Stomach smooth muscle (tissue), 2 donors: ENCODE results near the gene CCDC78.
"Not testable (repeated sequence)": the region's sequence is repeated elsewhere in the genome, so short reads cannot be mapped to it uniquely, and the experiment has no call there.

Experiments
- H3K27ac ChIP-seq: one replicate; pipeline ENCODE4 v1.7.0; 2013; ENCODE audit warnings: mild to moderate bottlenecking, low read length, inconsistent platforms
- H3K27me3 ChIP-seq, 2 donors: one replicate each; pipeline ENCODE4 v1.7.0; 2013; ENCODE audit warnings: low read length in 2 of 2; ENCODE audit not compliant: insufficient read depth in 2 of 2, control insufficient read depth in 1 of 2
- H3K36me3 ChIP-seq, 2 donors: one replicate each; pipeline ENCODE4 v1.7.0; 2013; ENCODE audit warnings: low read length in 2 of 2; ENCODE audit not compliant: control insufficient read depth in 2 of 2, insufficient read depth in 2 of 2
- H3K4me1 ChIP-seq: one replicate; pipeline ENCODE4 v1.7.0; 2013; ENCODE audit warnings: low read length; ENCODE audit not compliant: control insufficient read depth, insufficient read depth
- H3K4me3 ChIP-seq, 2 donors: one replicate each; pipeline ENCODE4 v1.7.0; 2013; ENCODE audit warnings: low read length in 2 of 2
- H3K9ac ChIP-seq, 2 donors: one replicate each; pipeline ENCODE4 v1.7.0; 2013; ENCODE audit warnings: low read length in 2 of 2, mild to moderate bottlenecking in 1 of 2
- H3K9me3 ChIP-seq, 2 donors: one replicate each; pipeline ENCODE4 v1.7.0; 2013; ENCODE audit warnings: low read length in 2 of 2; ENCODE audit not compliant: control insufficient read depth in 2 of 2
- donor health status: healthy.
- donor health status: Pancreatic carcinoma.

The CCDC78 gene

DNA sequence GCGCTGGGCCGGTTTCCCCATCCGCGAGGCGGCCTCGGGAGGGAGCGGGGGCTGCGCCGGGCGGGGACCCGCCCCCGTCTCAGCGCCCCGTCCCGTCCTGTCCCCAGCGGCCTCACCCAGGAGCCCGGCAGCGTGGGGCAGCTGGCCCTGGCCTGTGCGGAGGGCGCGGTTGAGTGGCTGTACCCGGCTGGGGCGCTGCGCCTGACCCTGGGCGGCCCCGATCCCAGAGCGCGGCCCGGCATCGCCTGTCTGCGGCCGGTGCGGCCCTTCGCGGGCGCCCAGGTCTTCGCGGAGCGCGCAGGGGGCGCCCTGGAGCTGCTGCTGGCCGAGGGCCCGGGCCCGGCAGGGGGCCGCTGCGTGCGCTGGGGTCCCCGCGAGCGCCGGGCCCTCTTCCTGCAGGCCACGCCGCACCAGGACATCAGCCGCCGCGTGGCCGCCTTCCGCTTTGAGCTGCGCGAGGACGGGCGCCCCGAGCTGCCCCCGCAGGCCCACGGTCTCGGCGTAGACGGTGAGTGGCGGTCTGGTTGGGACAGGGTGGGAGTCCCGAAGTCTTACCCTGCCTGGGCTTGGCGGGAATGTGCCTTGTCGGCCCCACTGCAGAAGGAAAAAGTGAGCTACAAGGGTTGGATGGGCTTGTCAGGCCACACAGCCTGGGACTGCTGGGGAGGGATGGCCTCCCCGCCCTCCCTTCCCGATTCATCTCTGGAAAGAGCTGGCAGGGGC, 10.6 kb downstream of the CCDC78 start:
- H3K4me1 ChIP-seq: peaks cover 51% of the 10 kb centered on the region
- H3K4me3 ChIP-seq: peak overlapping the region; percentile 40 to 74
- no peaks in the 10 kb centered on the region for H3K9me3 ChIP-seq
- H3K36me3 ChIP-seq: no peaks in the 10 kb centered on the region
- H3K27me3 ChIP-seq: peaks cover 11 to 22% of the 10 kb centered on the region in 2 donors
- no peak overlapping the region for H3K27ac ChIP-seq
- H3K9ac ChIP-seq: peak overlapping the region; percentile 38 to 47

GRCh38 chr16:714558-715476, 11.4 kb downstream of the CCDC78 start, which contains the start of gene METRN:
TSS of gene METRN (plus strand) at chr16:715118. CDS start at chr16:715290, 172 bp downstream.
- Histone ChIP-seq H3K4me1 (peaks cover 48% of the 10 kb centered on the region), H3K27me3 (peaks cover 19 to 30% of the 10 kb centered on the region in 2 donors), H3K9ac (peak within 1 kb of the TSS; percentile 38 to 47), H3K9me3 (no peaks in the 10 kb centered on the region), H3K4me3 (peak within 1 kb of the TSS; percentile 40 to 74), H3K27ac (no peak within 1 kb of the TSS), H3K36me3 (no peaks in the 10 kb centered on the region)

GRCh38 chr16:714079-714478, 12.2 kb downstream of the CCDC78 start:
- Histone ChIP-seq H3K4me1 (peaks cover 44% of the 10 kb centered on the region), H3K9ac (no peak overlapping the region), H3K36me3 (no peaks in the 10 kb centered on the region), H3K9me3 (no peaks in the 10 kb centered on the region), H3K27ac (no peak overlapping the region), H3K27me3 (peaks cover 25 to 37% of the 10 kb centered on the region in 2 donors), H3K4me3 (no peak overlapping the region)

GRCh38 chr16:712740-713250, 13.4 kb downstream of the CCDC78 start:
- H3K9ac ChIP-seq, H3K36me3 ChIP-seq, H3K9me3 ChIP-seq, H3K4me3 ChIP-seq, H3K27ac ChIP-seq: not testable (repeated sequence)
- peaks cover 40% of the 10 kb centered on the region for H3K4me1 ChIP-seq
- peaks cover 38 to 49% of the 10 kb centered on the region in 2 donors for H3K27me3 ChIP-seq

- no peaks in the 10 kb centered on the region for H3K9me3 ChIP-seq
- peaks cover 46 to 53% of the 10 kb centered on the region in 2 donors for H3K27me3 ChIP-seq
- no peak overlapping the region for H3K9ac ChIP-seq
- no peaks in the 10 kb centered on the region for H3K36me3 ChIP-seq
- H3K27ac ChIP-seq: no peak overlapping the region
- H3K4me1 ChIP-seq: peaks cover 35% of the 10 kb centered on the region
- no peak overlapping the region for H3K4me3 ChIP-seq
Measured at GRCh38 chr16:711548-712320, 14.5 kb downstream of the CCDC78 start.

DNA sequence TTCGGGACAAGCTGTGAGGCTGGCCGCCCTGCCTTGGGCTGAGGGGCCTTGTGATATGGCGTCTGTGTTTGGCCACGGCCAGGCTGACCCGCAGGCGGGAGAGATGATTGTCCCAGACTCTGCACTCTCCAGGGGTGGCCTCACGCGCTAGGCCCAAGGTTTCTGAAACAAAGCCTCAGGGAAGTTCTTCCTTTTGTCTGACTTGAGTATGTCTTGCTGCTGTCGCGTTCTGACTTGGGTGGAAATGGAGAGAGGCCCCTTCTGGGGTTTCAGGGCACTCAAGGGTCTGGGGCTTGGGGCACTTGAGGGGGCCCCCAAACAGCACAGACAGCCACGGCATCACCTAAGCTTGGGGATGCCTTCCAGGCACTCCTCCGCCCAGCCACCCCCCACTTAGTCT, 15.2 kb downstream of the CCDC78 start:
- Histone ChIP-seq H3K4me1 (peaks cover 35% of the 10 kb centered on the region), H3K27ac (no peak overlapping the region), H3K4me3 (no peak overlapping the region), H3K9me3 (no peaks in the 10 kb centered on the region), H3K27me3 (peaks cover 48 to 53% of the 10 kb centered on the region in 2 donors), H3K9ac (no peak overlapping the region), H3K36me3 (no peaks in the 10 kb centered on the region)

- no peaks in the 10 kb centered on the region for H3K36me3 ChIP-seq
- no peak overlapping the region for H3K4me3 ChIP-seq
- H3K9ac ChIP-seq: no peak overlapping the region
- H3K9me3 ChIP-seq: no peaks in the 10 kb centered on the region
- peaks cover 32% of the 10 kb centered on the region for H3K4me1 ChIP-seq
- H3K27ac ChIP-seq: no peak overlapping the region
- peaks cover 47 to 51% of the 10 kb centered on the region in 2 donors for H3K27me3 ChIP-seq
Measured at GRCh38 chr16:710500-711075, 15.7 kb downstream of the CCDC78 start.

DNA sequence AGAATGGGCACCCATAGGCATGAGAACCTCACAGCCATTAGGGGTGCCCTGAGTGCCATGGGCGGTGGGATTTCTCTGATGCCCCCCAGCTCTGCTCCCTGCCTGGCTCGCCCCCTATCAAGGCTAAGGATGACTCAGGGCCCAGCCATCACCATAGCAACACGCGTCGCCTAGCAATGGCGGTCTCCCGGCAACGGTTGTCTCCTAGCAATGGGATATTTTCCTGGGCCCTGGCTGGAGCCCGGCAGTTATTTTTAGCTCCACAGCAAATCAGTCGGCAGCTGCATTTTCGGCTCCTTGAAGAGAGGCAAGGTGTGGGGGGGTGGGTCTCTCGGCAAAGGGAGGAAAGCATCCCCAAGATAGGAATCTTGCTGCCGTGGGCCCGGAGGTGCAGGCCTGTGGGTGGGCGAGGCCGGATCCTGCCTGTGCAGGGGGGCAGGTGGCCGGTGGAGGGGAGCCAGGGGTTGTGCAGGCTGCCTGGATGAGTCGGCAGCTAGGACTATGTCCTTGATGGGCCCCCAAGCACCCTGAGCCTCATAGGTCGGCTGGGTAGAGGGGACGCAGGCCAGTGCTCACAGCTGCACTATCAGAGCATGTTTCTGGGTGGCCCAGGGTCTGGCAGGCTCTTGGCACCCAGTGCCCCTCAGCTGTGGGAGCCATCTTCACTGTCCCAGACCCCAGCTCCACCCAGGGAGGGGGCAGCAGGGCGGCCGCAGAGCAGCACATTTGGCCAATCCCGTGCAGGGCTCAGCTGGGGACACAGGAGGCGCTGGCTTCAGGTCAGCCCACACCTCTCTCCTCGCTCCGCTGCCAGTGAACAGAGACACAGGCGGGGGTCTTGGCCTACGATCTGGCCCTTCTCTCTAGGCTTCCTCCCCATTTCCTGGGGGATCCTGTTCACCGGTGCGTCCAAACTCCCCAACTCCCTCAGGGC, 16.4 kb downstream of the CCDC78 start:
- Histone ChIP-seq H3K9ac (no peak overlapping the region), H3K4me3 (no peak overlapping the region), H3K4me1 (peaks cover 27% of the 10 kb centered on the region), H3K27me3 (peaks cover 49 to 54% of the 10 kb centered on the region in 2 donors), H3K9me3 (no peaks in the 10 kb centered on the region), H3K36me3 (no peaks in the 10 kb centered on the region), H3K27ac (no peak overlapping the region)

GRCh38 chr16:708959-709358, 17.3 kb downstream of the CCDC78 start:
- Histone ChIP-seq H3K4me1 (peaks cover 19% of the 10 kb centered on the region), H3K27me3 (peaks cover 56 to 62% of the 10 kb centered on the region in 2 donors), H3K9ac (no peak overlapping the region), H3K27ac (no peak overlapping the region), H3K9me3 (no peaks in the 10 kb centered on the region), H3K36me3 (no peaks in the 10 kb centered on the region), H3K4me3 (no peak overlapping the region)
